Measurements from ENCODE around the gene PDIA5. TPM values are rescaled to one million over a fixed set of nuclear protein-coding genes. Genes with fewer than 3 reads are reported as not detected.

PDIA5 gene
- total RNA-seq, 2 donors from 2014 or later = 9.6 to 16.2 TPM

GRCh38 chr3:123048480-123049237, 18.2 kb upstream of the PDIA5 start:
- Mint-ChIP-seq H3K27ac (no peak overlapping the region), H3K4me1 (ENCODE audit: low read depth) (no peaks in the 10 kb centered on the region), H3K36me3 (ENCODE audit: insufficient read depth in 2 of 2) (no peaks in the 10 kb centered on the region), H3K27me3 (ENCODE audit: low read depth) (peaks cover 8% of the 10 kb centered on the region), H3K4me3 (no peak overlapping the region), H3K9me3 (no peaks in the 10 kb centered on the region)
- ATAC-seq (replicated peaks in 1 of 2) = no peak
- DNase-seq = no peak

- Mint-ChIP-seq H3K27me3 (ENCODE audit: low read depth) (peaks cover 7% of the 10 kb centered on the region), H3K4me1 (ENCODE audit: low read depth) (no peaks in the 10 kb centered on the region), H3K9me3 (no peaks in the 10 kb centered on the region), H3K4me3 (no peak overlapping the region), H3K36me3 (ENCODE audit: insufficient read depth in 2 of 2) (no peaks in the 10 kb centered on the region), H3K27ac (no peak overlapping the region)
- DNase-seq (no peak), ATAC-seq (replicated peaks in 1 of 2) (no peak)
These were observed 16.2 kb upstream of the PDIA5 start for GRCh38 chr3:123050666-123051065.

- H3K27ac Mint-ChIP-seq = no peak overlapping the region
- H3K4me1 Mint-ChIP-seq (ENCODE audit: low read depth) = no peaks in the 10 kb centered on the region
- no peak overlapping the region for H3K4me3 Mint-ChIP-seq
- H3K9me3 Mint-ChIP-seq = no peaks in the 10 kb centered on the region
- H3K36me3 Mint-ChIP-seq (ENCODE audit: insufficient read depth in 2 of 2) = no peaks in the 10 kb centered on the region
- ATAC-seq (replicated peaks in 1 of 2) (no peak), DNase-seq (no peak)
- H3K27me3 Mint-ChIP-seq (ENCODE audit: low read depth) = peaks cover 7% of the 10 kb centered on the region
These were observed 13.7 kb upstream of the PDIA5 start for GRCh38 chr3:123053107-123053506.

GRCh38 chr3:123054109-123054778, 12.6 kb upstream of the PDIA5 start:
- H3K4me1 Mint-ChIP-seq (ENCODE audit: low read depth) = no peaks in the 10 kb centered on the region
- DNase-seq (no peak), ATAC-seq (replicated peaks in 1 of 2) (no peak)
- H3K27ac Mint-ChIP-seq = no peak overlapping the region
- H3K27me3 Mint-ChIP-seq (ENCODE audit: low read depth) = peaks cover 7% of the 10 kb centered on the region
- H3K4me3 Mint-ChIP-seq = no peak overlapping the region
- H3K9me3 Mint-ChIP-seq = no peaks in the 10 kb centered on the region
- no peaks in the 10 kb centered on the region for H3K36me3 Mint-ChIP-seq (ENCODE audit: insufficient read depth in 2 of 2)

GRCh38 chr3:123054931-123055330, 11.9 kb upstream of the PDIA5 start:
- no peaks in the 10 kb centered on the region for H3K9me3 Mint-ChIP-seq

GRCh38 chr3:123055352-123055751, 11.5 kb upstream of the PDIA5 start:
- Mint-ChIP-seq H3K27ac (no peak overlapping the region), H3K4me1 (ENCODE audit: low read depth) (no peaks in the 10 kb centered on the region), H3K9me3 (no peaks in the 10 kb centered on the region), H3K36me3 (ENCODE audit: insufficient read depth in 2 of 2) (no peaks in the 10 kb centered on the region), H3K27me3 (ENCODE audit: low read depth) (peaks cover 11% of the 10 kb centered on the region), H3K4me3 (no peak overlapping the region)
- ATAC-seq (replicated peaks in 1 of 2) (no peak), DNase-seq (no peak)

More at GRCh38 chr3:123054931-123055330, 11.9 kb upstream of the PDIA5 start:
- H3K27ac Mint-ChIP-seq = no peak overlapping the region
- no peaks in the 10 kb centered on the region for H3K36me3 Mint-ChIP-seq (ENCODE audit: insufficient read depth in 2 of 2)
- H3K27me3 Mint-ChIP-seq (ENCODE audit: low read depth) = peaks cover 7% of the 10 kb centered on the region
- DNase-seq (no peak), ATAC-seq (replicated peaks in 1 of 2) (no peak)
- H3K4me1 Mint-ChIP-seq (ENCODE audit: low read depth) = no peaks in the 10 kb centered on the region
- no peak overlapping the region for H3K4me3 Mint-ChIP-seq

GRCh38 chr3:123058505-123058904, 8.3 kb upstream of the PDIA5 start:
- H3K36me3 Mint-ChIP-seq (ENCODE audit: insufficient read depth in 2 of 2) = no peaks in the 10 kb centered on the region
- peaks cover 13% of the 10 kb centered on the region for H3K27me3 Mint-ChIP-seq (ENCODE audit: low read depth)
- H3K4me3 Mint-ChIP-seq = no peak overlapping the region
- ATAC-seq (replicated peaks in 1 of 2) = no peak
- no peaks in the 10 kb centered on the region for H3K4me1 Mint-ChIP-seq (ENCODE audit: low read depth)
- no peaks in the 10 kb centered on the region for H3K9me3 Mint-ChIP-seq
- DNase-seq = no peak
- no peak overlapping the region for H3K27ac Mint-ChIP-seq

GRCh38 chr3:123060054-123060453, 6.8 kb upstream of the PDIA5 start:
- H3K4me3 Mint-ChIP-seq = no peak overlapping the region
- H3K27ac Mint-ChIP-seq = no peak overlapping the region
- H3K36me3 Mint-ChIP-seq (ENCODE audit: insufficient read depth in 2 of 2) = peaks cover 0 to 2% of the 10 kb centered on the region in 2 donors
- no peak for DNase-seq
- peaks cover 16% of the 10 kb centered on the region for H3K27me3 Mint-ChIP-seq (ENCODE audit: low read depth)
- no peak for ATAC-seq (replicated peaks in 1 of 2)
- no peaks in the 10 kb centered on the region for H3K9me3 Mint-ChIP-seq
- H3K4me1 Mint-ChIP-seq (ENCODE audit: low read depth) = peaks cover 9% of the 10 kb centered on the region

GRCh38 chr3:123061856-123062255, 5.0 kb upstream of the PDIA5 start:
- Mint-ChIP-seq H3K4me1 (ENCODE audit: low read depth) (peaks cover 17% of the 10 kb centered on the region), H3K27me3 (ENCODE audit: low read depth) (peaks cover 16% of the 10 kb centered on the region), H3K36me3 (ENCODE audit: insufficient read depth in 2 of 2) (peaks cover 0 to 2% of the 10 kb centered on the region in 2 donors), H3K27ac (no peak overlapping the region), H3K4me3 (no peak overlapping the region), H3K9me3 (no peaks in the 10 kb centered on the region)
- ATAC-seq (replicated peaks in 1 of 2) (no peak), DNase-seq (no peak)

GRCh38 chr3:123063034-123063433, 3.8 kb upstream of the PDIA5 start:
- no peak overlapping the region for H3K4me3 Mint-ChIP-seq
- no peak overlapping the region for H3K27ac Mint-ChIP-seq
- peaks cover 16% of the 10 kb centered on the region for H3K27me3 Mint-ChIP-seq (ENCODE audit: low read depth)
- peaks cover 0 to 2% of the 10 kb centered on the region in 2 donors for H3K36me3 Mint-ChIP-seq (ENCODE audit: insufficient read depth in 2 of 2)
- DNase-seq (no peak), ATAC-seq (replicated peaks in 1 of 2) (no peak)
- H3K9me3 Mint-ChIP-seq = no peaks in the 10 kb centered on the region
- peaks cover 23% of the 10 kb centered on the region for H3K4me1 Mint-ChIP-seq (ENCODE audit: low read depth)

- no peak for ATAC-seq (replicated peaks in 1 of 2)
- H3K9me3 Mint-ChIP-seq = no peaks in the 10 kb centered on the region
- peaks cover 16% of the 10 kb centered on the region for H3K27me3 Mint-ChIP-seq (ENCODE audit: low read depth)
- no peak for DNase-seq
- no peak overlapping the region for H3K27ac Mint-ChIP-seq
- no peak overlapping the region for H3K4me3 Mint-ChIP-seq
- peaks cover 0 to 2% of the 10 kb centered on the region in 2 donors for H3K36me3 Mint-ChIP-seq (ENCODE audit: insufficient read depth in 2 of 2)
- peaks cover 35% of the 10 kb centered on the region for H3K4me1 Mint-ChIP-seq (ENCODE audit: low read depth)
These were observed 2.3 kb upstream of the PDIA5 start for GRCh38 chr3:123064506-123064905.

GRCh38 chr3:123064914-123065313, 1.9 kb upstream of the PDIA5 start:
- Mint-ChIP-seq H3K27ac (no peak overlapping the region), H3K4me1 (ENCODE audit: low read depth) (peaks cover 35% of the 10 kb centered on the region), H3K27me3 (ENCODE audit: low read depth) (peaks cover 16% of the 10 kb centered on the region), H3K9me3 (no peaks in the 10 kb centered on the region), H3K4me3 (no peak overlapping the region), H3K36me3 (ENCODE audit: insufficient read depth in 2 of 2) (peaks cover 0 to 2% of the 10 kb centered on the region in 2 donors)
- DNase-seq (no peak), ATAC-seq (replicated peaks in 1 of 2) (peak; percentile 27 to 49)

- Mint-ChIP-seq H3K9me3 (no peaks in the 10 kb centered on the region), H3K27me3 (ENCODE audit: low read depth) (peaks cover 10% of the 10 kb centered on the region), H3K4me1 (ENCODE audit: low read depth) (peaks cover 39% of the 10 kb centered on the region), H3K36me3 (ENCODE audit: insufficient read depth in 2 of 2) (peaks cover 0 to 5% of the 10 kb centered on the region in 2 donors), H3K4me3 (peak overlapping the region; percentile 87 to 88), H3K27ac (no peak overlapping the region)
- ATAC-seq (replicated peaks in 1 of 2) (no peak), DNase-seq (no peak)
These were observed 278 bp upstream of the PDIA5 start for GRCh38 chr3:123066599-123066895.

All from activated T-cell treated with anti-CD3 and anti-CD28 coated beads, Interleukin-2, amount 50 U/mL, for 72 hours (primary cell).